T-helper 1 cell treated with Interleukin-12 subunit alpha and Interleukin-12 subunit beta and Interleukin-4 antibody, amounts not matched to agents 30 μg/mL and 1 μg/mL, for 36 hours (primary cell): ENCODE data around the gene DPY19L3.
"Not testable (repeated sequence)": the region's sequence is repeated elsewhere in the genome, so short reads cannot be mapped to it uniquely, and the experiment has no call there.

ENCODE experiments used
- H3K27ac Mint-ChIP-seq: one replicate; pipeline ENCODE4 v1.8.0; 2021; ENCODE audit warnings: mild to moderate bottlenecking, mixed read lengths
- H3K27me3 Mint-ChIP-seq: one replicate; pipeline ENCODE4 v1.8.0; 2021; ENCODE audit warnings: low read depth, mixed read lengths
- H3K36me3 Mint-ChIP-seq: one replicate; pipeline ENCODE4 v1.8.0; 2021; ENCODE audit warnings: low read depth, mixed read lengths
- H3K4me1 Mint-ChIP-seq: one replicate; pipeline ENCODE4 v1.8.0; 2021; ENCODE audit warnings: low read depth, mixed read lengths
- H3K4me3 Mint-ChIP-seq: one replicate; pipeline ENCODE4 v1.8.0; 2021; ENCODE audit warnings: mild to moderate bottlenecking, moderate library complexity, mixed read lengths
- H3K9me3 Mint-ChIP-seq: one replicate; pipeline ENCODE4 v1.8.0; 2021; ENCODE audit warnings: mixed read lengths

Gene DPY19L3

GRCh38 chr19:32373585-32374295 is 31.8 kb upstream of the DPY19L3 start:
- Mint-ChIP-seq H3K4me3 (no peak overlapping the region), H3K27ac (no peak overlapping the region), H3K27me3 (no peaks in the 10 kb centered on the region), H3K4me1 (no peaks in the 10 kb centered on the region), H3K9me3 (no peaks in the 10 kb centered on the region), H3K36me3 (peaks cover 36% of the 10 kb centered on the region)

GRCh38 chr19:32374362-32374761 is 31.2 kb upstream of the DPY19L3 start:
- H3K27me3 Mint-ChIP-seq, H3K9me3 Mint-ChIP-seq, H3K27ac Mint-ChIP-seq, H3K4me1 Mint-ChIP-seq, H3K4me3 Mint-ChIP-seq: not testable (repeated sequence)
- H3K36me3 Mint-ChIP-seq: peaks cover 35% of the 10 kb centered on the region

DNA sequence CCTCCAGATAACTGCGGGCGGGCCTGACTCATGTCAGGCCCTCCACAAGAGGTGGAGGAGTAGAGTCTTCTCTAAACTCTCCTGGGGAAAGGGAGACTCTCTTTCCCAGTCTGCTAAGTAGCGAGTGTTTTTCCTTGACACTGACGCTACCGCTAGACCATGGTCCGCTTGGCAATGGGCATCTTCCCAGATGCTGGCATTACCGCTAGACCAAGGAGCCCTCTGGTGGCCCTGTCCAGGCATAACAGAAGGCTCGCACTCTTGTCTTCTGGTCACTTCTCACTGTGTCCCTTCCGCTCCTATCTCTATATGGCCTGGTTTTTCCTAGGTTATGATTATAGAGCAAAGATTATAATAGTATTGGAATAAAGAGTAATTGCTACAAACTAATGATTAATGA is 28.5 kb upstream of the DPY19L3 start:
- not testable (repeated sequence) for H3K4me3 Mint-ChIP-seq, H3K4me1 Mint-ChIP-seq, H3K27me3 Mint-ChIP-seq, H3K9me3 Mint-ChIP-seq, H3K27ac Mint-ChIP-seq
- H3K36me3 Mint-ChIP-seq: peaks cover 29% of the 10 kb centered on the region

GRCh38 chr19:32380269-32380668 is 25.3 kb upstream of the DPY19L3 start:
- Mint-ChIP-seq H3K9me3 (no peaks in the 10 kb centered on the region), H3K27ac (no peak overlapping the region), H3K27me3 (no peaks in the 10 kb centered on the region), H3K36me3 (peaks cover 29% of the 10 kb centered on the region), H3K4me3 (no peak overlapping the region), H3K4me1 (peaks cover 11% of the 10 kb centered on the region)

DNA sequence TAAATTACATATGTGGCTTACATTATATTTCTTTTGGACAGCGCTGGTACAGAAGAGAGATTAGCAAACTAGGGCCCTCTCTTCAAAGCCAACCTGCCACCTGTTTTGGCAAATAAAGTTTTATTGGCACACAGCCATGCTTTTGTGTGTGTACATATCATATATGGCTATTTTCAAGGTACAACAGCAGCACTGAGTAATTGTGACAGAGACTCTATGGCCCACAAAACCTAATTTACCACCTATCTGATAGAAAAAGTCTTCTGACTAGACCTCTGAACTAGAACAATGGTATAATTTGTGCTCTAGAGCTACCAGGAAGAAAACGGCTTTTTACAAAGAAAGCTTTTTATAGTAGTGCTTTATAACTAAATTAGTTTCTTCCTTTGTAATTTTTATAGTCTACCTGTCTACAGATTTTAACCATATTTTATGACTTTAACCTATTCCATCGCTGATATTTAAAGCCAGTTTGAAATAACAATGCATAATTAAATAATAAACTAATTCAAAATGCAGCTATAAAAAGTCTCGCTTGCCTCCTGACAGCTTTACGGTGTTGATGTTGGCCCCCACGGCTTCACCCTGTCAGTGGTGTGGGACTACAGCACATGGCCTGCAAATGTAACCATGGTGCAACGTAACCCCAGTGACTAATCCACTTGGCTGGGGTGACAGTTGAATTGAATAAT is 17.7 kb upstream of the DPY19L3 start:
- Mint-ChIP-seq H3K4me3 (no peak overlapping the region), H3K4me1 (peaks cover 4% of the 10 kb centered on the region), H3K27me3 (no peaks in the 10 kb centered on the region), H3K27ac (no peak overlapping the region), H3K9me3 (no peaks in the 10 kb centered on the region), H3K36me3 (peaks cover 7% of the 10 kb centered on the region)

DNA sequence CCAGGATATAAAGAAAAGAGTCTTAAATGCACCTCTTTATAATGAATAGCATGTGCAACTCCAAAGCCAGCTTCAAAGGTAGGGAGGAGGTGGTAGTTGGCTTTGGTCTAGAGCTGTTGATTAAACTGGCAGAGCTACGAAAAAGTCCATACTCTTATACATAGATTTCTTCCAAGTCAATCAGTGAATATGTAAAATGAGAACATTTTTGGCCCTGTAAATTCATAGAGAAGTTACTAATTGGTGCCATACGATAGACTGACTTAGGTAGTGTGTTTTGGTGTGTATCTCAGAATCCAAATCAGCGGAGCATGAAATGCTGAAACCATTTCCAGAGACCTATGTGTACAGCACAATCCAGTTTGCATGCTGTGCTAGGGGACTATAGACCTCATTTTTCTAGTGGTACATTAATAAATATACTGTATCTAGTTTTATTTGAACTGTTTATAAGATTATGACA is 17.1 kb upstream of the DPY19L3 start:
- H3K9me3 Mint-ChIP-seq: no peaks in the 10 kb centered on the region
- no peak overlapping the region for H3K4me3 Mint-ChIP-seq
- H3K27me3 Mint-ChIP-seq: no peaks in the 10 kb centered on the region
- peaks cover 4% of the 10 kb centered on the region for H3K36me3 Mint-ChIP-seq
- no peak overlapping the region for H3K27ac Mint-ChIP-seq
- no peaks in the 10 kb centered on the region for H3K4me1 Mint-ChIP-seq

GRCh38 chr19:32392901-32393300 is 12.7 kb upstream of the DPY19L3 start:
- no peaks in the 10 kb centered on the region for H3K4me1 Mint-ChIP-seq
- no peak overlapping the region for H3K27ac Mint-ChIP-seq
- no peaks in the 10 kb centered on the region for H3K27me3 Mint-ChIP-seq
- H3K4me3 Mint-ChIP-seq: no peak overlapping the region
- no peaks in the 10 kb centered on the region for H3K36me3 Mint-ChIP-seq
- no peaks in the 10 kb centered on the region for H3K9me3 Mint-ChIP-seq

DNA sequence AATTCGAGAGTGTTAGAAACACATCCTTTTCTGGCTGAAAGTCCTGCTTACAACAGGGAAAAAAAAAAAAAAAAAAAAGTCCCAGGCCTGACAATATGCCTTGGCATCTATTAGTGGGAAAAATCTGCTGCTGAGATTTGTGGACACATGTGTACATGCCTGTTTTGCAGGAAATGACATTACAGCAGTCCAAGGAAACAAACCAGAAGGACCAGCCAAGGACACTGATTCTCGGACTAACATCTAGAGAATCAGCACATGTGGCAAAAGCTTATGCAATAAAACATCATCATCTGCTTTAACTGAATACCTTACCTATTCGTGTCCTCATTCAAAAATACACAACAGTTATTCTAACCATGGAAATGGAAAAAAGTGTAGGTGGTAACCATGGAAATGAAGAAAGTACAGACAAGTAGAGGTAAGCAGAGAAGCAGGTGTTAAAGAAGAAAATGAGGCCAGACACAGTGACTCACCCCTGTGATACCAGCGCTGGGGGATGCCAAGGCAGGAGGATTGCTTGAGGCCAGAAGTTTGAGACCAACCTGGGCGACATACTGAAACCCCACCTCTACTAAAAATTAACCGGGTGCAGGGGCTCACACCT is 9.4 kb upstream of the DPY19L3 start:
- Mint-ChIP-seq H3K4me3 (no peak overlapping the region), H3K4me1 (no peaks in the 10 kb centered on the region), H3K36me3 (no peaks in the 10 kb centered on the region), H3K27me3 (no peaks in the 10 kb centered on the region), H3K9me3 (no peaks in the 10 kb centered on the region), H3K27ac (no peak overlapping the region)

DNA sequence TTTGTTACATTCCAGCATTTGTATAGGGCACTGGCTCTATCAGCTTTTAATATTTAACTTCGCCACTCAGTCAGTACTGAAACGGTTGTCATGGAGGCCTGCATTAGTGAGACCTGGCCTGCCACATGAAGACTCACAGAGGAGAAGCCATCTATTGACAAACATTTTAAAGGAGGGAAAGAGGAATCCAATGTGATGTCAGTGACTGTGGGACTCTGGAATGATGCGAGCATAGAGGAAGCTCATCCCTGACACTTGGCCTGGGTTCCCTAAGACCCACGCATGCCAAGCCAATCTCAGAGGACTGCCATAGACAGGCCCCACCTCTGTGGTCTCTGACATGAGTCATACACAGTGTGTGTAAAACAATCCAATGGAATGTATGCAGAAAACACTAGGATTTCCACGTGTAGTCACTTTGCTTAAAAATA is 7.9 kb upstream of the DPY19L3 start:
- no peaks in the 10 kb centered on the region for H3K4me1 Mint-ChIP-seq
- no peaks in the 10 kb centered on the region for H3K9me3 Mint-ChIP-seq
- H3K27ac Mint-ChIP-seq: no peak overlapping the region
- no peak overlapping the region for H3K4me3 Mint-ChIP-seq
- H3K36me3 Mint-ChIP-seq: no peaks in the 10 kb centered on the region
- H3K27me3 Mint-ChIP-seq: no peaks in the 10 kb centered on the region

DNA sequence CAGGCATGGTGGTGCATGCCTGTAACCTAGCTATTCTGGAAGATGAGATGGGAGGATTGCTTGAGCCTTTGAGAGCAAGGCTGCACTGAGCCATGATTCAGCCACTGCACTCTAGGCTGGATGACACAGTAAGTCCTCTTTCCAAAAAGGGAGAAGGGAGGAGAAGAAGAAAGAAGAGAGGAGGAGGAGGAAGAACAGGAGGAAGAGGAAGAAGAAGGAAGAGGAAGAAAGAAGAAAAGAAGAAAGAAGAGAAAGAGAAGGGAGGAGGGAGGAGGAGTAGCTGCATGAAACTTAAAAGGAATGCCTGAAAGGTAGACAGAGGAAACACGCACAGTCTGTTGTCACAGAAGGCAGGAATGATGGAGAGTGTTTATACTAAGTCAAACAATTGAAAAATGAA is 3.6 kb upstream of the DPY19L3 start:
- Mint-ChIP-seq H3K4me3 (no peak overlapping the region), H3K4me1 (peaks cover 10% of the 10 kb centered on the region), H3K27ac (no peak overlapping the region), H3K36me3 (no peaks in the 10 kb centered on the region), H3K27me3 (peaks cover 3% of the 10 kb centered on the region), H3K9me3 (no peaks in the 10 kb centered on the region)

DNA sequence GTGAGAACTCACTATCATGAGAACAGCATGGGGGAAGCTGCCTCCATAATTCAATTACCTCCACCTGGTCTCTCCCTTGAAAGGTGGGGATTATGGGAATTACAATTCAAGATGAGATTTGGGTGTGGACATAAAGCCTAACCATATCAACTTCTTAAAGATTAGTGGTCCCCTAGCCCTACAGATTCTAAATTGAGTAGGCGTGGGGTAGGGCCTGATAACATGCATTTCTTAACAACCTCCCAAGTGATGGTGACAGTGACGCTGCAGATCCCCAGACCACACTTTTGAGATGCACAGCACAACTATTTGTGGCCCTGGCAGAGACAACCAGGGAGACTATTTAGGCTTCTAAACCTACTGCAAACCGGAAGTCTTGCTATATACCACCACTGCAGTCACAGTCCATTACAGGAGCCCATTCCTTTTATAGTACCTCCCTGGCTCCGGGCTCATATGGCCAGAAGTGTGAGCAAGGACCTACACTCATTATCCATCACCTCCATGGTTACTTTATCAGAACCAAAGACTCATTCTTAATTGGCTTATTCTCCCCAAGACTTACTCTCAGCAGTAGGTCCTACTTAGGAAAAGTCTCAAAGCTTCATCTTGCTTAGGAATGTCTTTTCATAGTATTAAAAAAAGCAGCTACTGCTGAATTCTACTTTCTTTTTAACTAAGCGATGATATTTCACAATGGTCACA is 2.1 kb upstream of the DPY19L3 start:
- H3K36me3 Mint-ChIP-seq: no peaks in the 10 kb centered on the region
- H3K4me1 Mint-ChIP-seq: peaks cover 10% of the 10 kb centered on the region
- H3K4me3 Mint-ChIP-seq: peak overlapping the region; percentile 82
- H3K27me3 Mint-ChIP-seq: peaks cover 3% of the 10 kb centered on the region
- H3K27ac Mint-ChIP-seq: no peak overlapping the region
- no peaks in the 10 kb centered on the region for H3K9me3 Mint-ChIP-seq

GRCh38 chr19:32404213-32404932 is 1.2 kb upstream of the DPY19L3 start:
- H3K4me3 Mint-ChIP-seq: peak overlapping the region; percentile 82
- H3K4me1 Mint-ChIP-seq: peaks cover 10% of the 10 kb centered on the region
- no peaks in the 10 kb centered on the region for H3K9me3 Mint-ChIP-seq
- peaks cover under 1% of the 10 kb centered on the region for H3K36me3 Mint-ChIP-seq
- H3K27me3 Mint-ChIP-seq: peaks cover 3% of the 10 kb centered on the region
- H3K27ac Mint-ChIP-seq: no peak overlapping the region

DNA sequence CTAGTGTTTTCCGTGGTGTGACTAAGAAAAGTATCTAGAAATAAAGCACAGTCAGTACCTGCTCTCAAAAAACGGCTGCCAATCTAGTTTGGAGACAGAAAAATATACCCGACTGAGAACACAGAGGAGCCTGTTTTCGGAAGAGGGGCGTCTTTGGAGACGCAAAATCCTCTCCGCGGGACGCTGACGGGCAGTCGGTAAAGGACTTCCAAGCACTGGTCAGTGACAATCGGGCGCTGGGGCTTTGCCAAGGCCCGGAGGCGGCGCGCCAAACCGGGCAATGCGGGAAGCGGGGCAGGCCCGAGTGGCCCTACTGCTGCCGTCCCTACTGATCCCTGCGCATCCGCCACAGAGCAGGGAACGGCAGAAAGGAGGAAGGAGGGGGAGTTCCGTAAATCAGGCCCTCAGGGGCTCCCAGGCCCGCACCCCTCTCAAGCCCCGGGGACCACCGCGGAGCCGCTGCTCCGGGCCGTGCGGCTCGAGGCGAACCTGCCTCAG is 588 bp upstream of the DPY19L3 start:
- H3K4me1 Mint-ChIP-seq: peaks cover 10% of the 10 kb centered on the region
- peaks cover 3% of the 10 kb centered on the region for H3K27me3 Mint-ChIP-seq
- peak overlapping the region; percentile 82 for H3K4me3 Mint-ChIP-seq
- no peak overlapping the region for H3K27ac Mint-ChIP-seq
- H3K9me3 Mint-ChIP-seq: no peaks in the 10 kb centered on the region
- H3K36me3 Mint-ChIP-seq: peaks cover 2% of the 10 kb centered on the region
